Measurements from ENCODE around the gene KCTD5.

The KCTD5 gene

DNA sequence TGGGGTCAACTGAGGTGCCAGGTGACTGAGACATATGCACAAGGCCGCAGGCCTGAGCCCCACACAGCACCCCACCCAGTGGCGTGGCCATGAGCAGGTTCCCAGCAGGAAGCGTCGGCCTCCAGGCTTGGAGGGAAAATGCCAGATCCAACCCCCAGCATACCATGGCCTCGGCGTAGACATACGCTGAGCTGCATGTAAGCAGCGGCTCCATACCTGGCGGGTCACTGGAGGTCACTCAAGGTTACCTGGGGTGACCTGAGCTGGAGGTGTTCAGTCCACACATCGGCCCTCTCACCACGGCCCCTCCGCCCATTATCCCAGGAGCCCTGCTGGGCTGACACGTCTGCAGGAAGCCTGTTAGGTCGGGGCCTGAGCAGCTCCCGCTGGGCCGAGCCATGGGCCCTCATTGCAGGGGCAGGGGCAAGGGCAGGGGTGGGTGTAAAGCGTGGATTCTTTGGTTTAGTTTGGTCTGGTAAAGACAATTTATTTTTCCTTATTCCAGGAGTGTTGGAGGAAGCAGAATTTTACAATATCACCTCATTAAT is 15.2 kb downstream of the KCTD5 start:
- Histone ChIP-seq H3K4me1 (peaks cover 7% of the 10 kb centered on the region), H2AFZ (no peak overlapping the region), H3K9ac (no peak overlapping the region), H3K4me3 (ENCODE audit: low read depth, low read length) (no peak overlapping the region), H3K4me2 (ENCODE audit: low read length) (no peak overlapping the region), H3K36me3 (ENCODE audit: control insufficient read depth, insufficient read depth, low read length) (no peaks in the 10 kb centered on the region), H3K27me3 (ENCODE audit: control insufficient read depth, insufficient read depth, low read length) (no peaks in the 10 kb centered on the region), H3K79me2 (peaks cover 19% of the 10 kb centered on the region), H3K9me3 (ENCODE audit: control insufficient read depth, low read length) (no peaks in the 10 kb centered on the region), H3K27ac (no peak overlapping the region)
- TF ChIP-seq, protein P1, sequence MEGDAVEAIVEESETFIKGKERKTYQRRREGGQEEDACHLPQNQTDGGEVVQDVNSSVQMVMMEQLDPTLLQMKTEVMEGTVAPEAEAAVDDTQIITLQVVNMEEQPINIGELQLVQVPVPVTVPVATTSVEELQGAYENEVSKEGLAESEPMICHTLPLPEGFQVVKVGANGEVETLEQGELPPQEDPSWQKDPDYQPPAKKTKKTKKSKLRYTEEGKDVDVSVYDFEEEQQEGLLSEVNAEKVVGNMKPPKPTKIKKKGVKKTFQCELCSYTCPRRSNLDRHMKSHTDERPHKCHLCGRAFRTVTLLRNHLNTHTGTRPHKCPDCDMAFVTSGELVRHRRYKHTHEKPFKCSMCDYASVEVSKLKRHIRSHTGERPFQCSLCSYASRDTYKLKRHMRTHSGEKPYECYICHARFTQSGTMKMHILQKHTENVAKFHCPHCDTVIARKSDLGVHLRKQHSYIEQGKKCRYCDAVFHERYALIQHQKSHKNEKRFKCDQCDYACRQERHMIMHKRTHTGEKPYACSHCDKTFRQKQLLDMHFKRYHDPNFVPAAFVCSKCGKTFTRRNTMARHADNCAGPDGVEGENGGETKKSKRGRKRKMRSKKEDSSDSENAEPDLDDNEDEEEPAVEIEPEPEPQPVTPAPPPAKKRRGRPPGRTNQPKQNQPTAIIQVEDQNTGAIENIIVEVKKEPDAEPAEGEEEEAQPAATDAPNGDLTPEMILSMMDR (IDR thresholded peaks at IDR 0.05), result no peak

DNA sequence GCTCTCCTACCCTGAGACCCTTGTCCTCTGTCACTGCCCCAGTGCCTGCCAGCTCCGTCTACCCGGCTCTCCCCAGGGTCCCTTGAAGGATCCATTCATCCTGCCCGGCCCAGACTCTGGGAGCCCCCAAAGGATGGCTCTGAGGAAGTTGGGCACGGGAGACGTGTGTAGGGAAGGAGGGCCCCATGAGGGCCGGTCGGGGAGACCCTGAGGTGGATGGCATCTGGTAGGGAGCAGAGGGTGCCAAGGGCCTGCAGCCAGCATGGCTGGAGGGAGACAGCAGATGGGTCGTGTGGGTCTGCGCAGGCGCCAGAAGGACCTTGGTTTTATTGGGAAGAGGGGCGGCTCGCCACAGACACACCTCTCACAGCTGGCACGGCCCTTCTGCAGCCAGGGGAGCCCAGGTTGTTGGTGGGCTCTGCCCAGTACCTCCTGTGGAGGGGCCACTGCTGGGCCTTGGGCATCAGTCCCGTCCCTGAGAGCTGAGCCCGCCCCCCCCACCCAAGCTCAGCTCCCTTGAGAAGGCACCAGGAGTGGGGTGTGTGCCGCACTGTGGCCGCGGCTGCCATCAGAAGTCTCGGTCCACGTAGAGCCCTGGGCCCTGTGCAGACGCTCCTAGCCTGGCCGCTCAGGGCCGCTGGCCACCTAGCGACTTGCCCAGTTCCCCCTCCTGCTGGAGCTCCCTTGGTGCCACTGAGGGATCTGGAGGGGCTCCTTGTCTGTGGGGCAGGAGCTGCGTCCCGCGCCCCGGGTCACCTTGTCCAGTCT is 16.0 kb downstream of the KCTD5 start:
- peaks cover 3% of the 10 kb centered on the region for H3K4me1 ChIP-seq
- TF ChIP-seq, protein P1 (IDR thresholded peaks at IDR 0.05), result no peak
- H3K9ac ChIP-seq, result no peak overlapping the region
- H3K27ac ChIP-seq, result no peak overlapping the region
- no peaks in the 10 kb centered on the region for H3K36me3 ChIP-seq (ENCODE audit: control insufficient read depth, insufficient read depth, low read length)
- no peaks in the 10 kb centered on the region for H3K27me3 ChIP-seq (ENCODE audit: control insufficient read depth, insufficient read depth, low read length)
- no peak overlapping the region for H3K4me2 ChIP-seq (ENCODE audit: low read length)
- H3K79me2 ChIP-seq, result peaks cover 12% of the 10 kb centered on the region
- H3K4me3 ChIP-seq (ENCODE audit: low read depth, low read length), result no peak overlapping the region
- H3K9me3 ChIP-seq (ENCODE audit: control insufficient read depth, low read length), result no peaks in the 10 kb centered on the region
- H2AFZ ChIP-seq, result no peak overlapping the region

GRCh38 chr16:2698965-2699750 is 16.8 kb downstream of the KCTD5 start:
- Histone ChIP-seq H3K9me3 (ENCODE audit: control insufficient read depth, low read length) (no peaks in the 10 kb centered on the region), H3K9ac (no peak overlapping the region), H3K4me3 (ENCODE audit: low read depth, low read length) (no peak overlapping the region), H3K4me2 (ENCODE audit: low read length) (no peak overlapping the region), H3K27me3 (ENCODE audit: control insufficient read depth, insufficient read depth, low read length) (no peaks in the 10 kb centered on the region), H3K36me3 (ENCODE audit: control insufficient read depth, insufficient read depth, low read length) (no peaks in the 10 kb centered on the region), H3K27ac (no peak overlapping the region), H3K79me2 (peaks cover 9% of the 10 kb centered on the region), H2AFZ (no peak overlapping the region), H3K4me1 (no peaks in the 10 kb centered on the region)
- TF ChIP-seq, protein P1 (IDR thresholded peaks at IDR 0.05), result no peak

GRCh38 chr16:2699791-2700600 is 17.7 kb downstream of the KCTD5 start:
- no peaks in the 10 kb centered on the region for H3K9me3 ChIP-seq (ENCODE audit: control insufficient read depth, low read length)
- H3K36me3 ChIP-seq (ENCODE audit: control insufficient read depth, insufficient read depth, low read length), result no peaks in the 10 kb centered on the region
- H3K4me1 ChIP-seq, result no peaks in the 10 kb centered on the region
- no peak overlapping the region for H2AFZ ChIP-seq
- TF ChIP-seq, protein P1 (IDR thresholded peaks at IDR 0.05), result no peak
- H3K9ac ChIP-seq, result no peak overlapping the region
- H3K4me3 ChIP-seq (ENCODE audit: low read depth, low read length), result no peak overlapping the region
- peaks cover 9% of the 10 kb centered on the region for H3K79me2 ChIP-seq
- no peak overlapping the region for H3K27ac ChIP-seq
- no peak overlapping the region for H3K4me2 ChIP-seq (ENCODE audit: low read length)
- H3K27me3 ChIP-seq (ENCODE audit: control insufficient read depth, insufficient read depth, low read length), result no peaks in the 10 kb centered on the region
